Right ventricle myocardium inferior (tissue), 1 donor: ENCODE data around the gene TRABD2B. TPM values are rescaled to one million over a fixed set of nuclear protein-coding genes. Genes with fewer than 3 reads are reported as not detected.

Experiments
- ATAC-seq: fragments of 200-7000 bp; cut with Tn5 transposase; one replicate; pipeline ENCODE4 v1.9.1; 2020; ENCODE audit warnings: mild to moderate bottlenecking, moderate library complexity
- DNase-seq: peaks from one replicate; pipeline ENCODE4 v3.0.0; 2021; ENCODE audit errors: missing footprints
- intact Hi-C: fragments of 100-400 bp; cut with DNase I; formaldehyde crosslinking; loops from one replicate; pipeline ENCODE4 v1.11.0; 2022
- total RNA-seq: library from RNA; stranded (reverse); fragmentation: NEBNext Ultra II Directional; extraction: Animal tissue kit (Norgen Biotek cat#: 25700); gene quantifications from one replicate; pipeline ENCODE4 v1.2.1, GENCODE V29; 2021
- donor health status: DM: no; HTN: yes; CAD: no; lungs with severe emphysema.

TRABD2B gene
- total RNA-seq, 1 donor from 2014 or later = 0.57 TPM

DNA sequence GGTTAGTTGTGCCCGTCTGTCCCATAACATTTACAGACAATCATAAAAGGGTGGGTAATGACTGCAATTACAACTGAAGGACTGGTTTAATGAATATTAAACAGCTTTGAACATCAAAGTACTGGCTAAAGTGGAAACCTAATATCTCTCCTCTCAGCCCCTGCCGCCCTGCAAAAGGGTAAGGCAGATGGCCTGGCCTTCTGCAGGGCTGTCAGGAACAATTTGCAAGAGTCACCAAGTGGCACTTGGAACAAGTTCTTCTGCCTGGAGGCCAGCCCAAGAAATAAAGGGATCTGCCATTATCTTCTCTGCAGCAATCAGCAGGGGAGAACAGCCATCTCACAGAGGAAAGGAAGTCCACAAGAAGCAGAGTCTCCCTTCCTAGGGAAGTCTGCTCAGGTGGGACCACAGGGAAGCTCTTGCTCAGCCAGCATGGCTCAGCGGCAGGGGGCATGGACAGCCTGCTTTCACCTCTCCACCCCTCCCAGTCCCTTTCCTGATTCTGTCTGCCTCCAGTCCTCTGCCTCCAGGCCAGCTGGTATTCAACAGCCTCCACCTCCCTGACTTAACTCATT lies 96.1 kb downstream of the TRABD2B start:
- intact Hi-C loops = no loop called here

DNA sequence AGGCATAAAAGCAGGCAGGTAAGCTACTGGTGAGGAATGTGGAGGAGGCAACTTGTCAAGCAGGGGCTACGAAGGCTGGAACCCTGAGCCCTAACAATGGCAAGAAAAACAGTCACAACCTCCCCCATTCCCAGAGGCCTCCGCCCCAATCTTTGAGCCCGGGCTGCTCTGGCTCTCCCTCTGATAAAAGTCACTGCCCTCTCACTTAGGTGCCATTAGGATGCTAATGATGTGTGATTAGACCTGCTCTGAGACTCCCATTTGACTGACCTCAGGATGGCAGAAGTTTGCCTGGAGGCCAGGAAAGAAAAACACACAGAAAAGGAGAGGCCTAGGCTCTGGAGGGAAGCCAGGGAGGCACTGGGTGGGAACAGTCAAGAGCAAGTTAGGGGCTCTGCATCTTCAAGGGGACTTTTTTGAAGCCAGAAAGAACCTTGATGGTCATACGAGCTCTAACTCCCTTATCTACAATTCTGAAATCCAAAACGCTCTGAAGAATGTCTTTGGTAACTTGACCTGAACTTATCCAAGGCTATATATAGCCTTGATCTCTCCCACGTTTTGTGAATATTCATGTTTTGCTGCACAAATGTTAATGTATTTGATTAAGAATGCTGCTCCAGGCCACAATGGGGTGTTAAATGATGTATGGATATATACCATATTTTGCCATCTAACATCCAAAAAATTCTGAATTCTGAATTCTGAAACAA lies 98.9 kb downstream of the TRABD2B start:
- DNase-seq = no peak
- no peak for ATAC-seq
- intact Hi-C loops = loop anchor here (10.0 kb wide), 2 partner anchors 163 to 167 kb away; no protein-coding TSS in a partner anchor

More for the DNA sequence above, 96.1 kb downstream of the TRABD2B start:
- ATAC-seq (no peak), DNase-seq (no peak)

DNA sequence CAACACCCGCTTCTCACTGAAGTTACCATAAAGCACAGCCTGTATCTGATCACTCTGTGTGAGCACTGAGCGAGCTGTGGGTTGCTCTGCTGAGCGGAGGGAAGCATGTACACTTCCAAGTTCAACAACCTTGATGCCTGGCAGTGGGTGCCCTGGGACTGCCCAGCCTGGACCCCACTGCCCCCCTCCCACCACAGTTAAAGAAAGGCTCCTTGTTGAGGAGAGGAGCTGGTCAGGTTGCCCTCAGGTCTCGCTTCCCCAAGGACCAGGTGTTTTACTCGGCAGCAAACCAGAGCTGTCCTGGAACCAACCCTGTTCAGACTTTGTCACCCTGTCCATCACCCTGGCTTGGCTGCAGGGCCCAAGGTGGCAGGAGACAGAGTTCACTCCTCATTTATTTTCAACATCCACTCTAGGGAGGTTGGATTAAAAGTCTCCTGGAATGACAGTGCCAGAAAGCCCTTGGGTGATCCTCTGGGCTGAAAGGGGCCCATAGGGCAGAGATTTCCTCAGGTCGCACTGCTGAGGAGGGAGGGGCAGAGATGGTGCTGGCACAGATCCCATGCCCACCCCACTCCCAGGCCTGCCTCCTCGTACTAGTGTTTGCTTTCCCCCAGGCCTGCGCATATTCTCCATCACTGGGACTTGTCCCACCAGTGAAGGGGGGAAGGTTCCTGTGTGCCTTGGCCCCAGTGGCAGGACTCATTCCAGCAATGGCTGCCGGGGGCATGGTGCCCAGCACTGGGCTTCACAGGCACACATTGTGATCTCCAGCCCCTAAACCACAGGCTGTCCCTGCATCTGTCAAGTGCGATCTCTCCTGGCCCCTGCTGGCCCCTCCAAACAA lies 101.7 kb downstream of the TRABD2B start:
- ATAC-seq = no peak
- DNase-seq = no peak
- intact Hi-C loops = loop anchor here (10.0 kb wide), 2 partner anchors 161 to 169 kb away; no protein-coding TSS in a partner anchor

DNA sequence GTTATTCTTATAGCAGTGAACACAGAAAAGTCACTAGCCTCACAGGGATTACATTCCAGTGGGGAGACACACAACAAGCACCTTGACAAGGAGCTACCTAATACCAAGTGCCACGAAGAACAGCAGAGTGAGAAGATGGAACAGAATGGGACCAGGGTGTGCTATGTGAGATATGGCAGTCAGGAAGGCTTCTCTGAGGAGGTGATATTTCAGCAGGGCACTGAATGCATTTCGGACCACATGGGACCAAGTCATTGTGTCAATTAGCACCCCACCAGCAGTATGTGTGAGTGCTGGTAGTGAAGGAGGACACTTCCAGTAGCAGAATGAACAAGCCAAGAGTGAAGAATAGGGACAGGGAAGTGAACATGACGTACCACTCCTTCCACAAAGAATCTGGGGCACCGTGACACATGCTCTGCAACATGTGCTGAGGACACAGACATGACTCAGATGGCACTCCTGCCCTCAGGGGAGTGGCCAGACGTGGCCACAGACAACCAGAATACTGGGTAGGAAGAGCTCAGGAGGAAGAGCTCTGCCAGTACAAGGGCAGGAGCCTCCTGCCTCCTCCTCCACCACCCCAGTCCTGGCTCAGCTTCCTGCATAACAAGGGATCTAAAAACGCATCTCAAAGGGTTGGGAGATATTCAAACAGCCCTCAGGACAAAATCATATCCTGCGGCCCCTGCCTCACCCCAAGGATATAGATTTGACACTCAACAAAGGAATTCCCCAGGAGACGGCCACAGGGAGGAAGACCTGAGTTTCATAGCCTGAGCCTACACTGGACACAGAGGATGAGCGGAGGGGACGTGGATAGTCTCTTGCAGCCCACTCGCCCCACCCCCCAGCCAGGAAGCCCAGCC lies 102.5 kb downstream of the TRABD2B start:
- ATAC-seq (peak; percentile 35), DNase-seq (no peak)
- intact Hi-C loops = loop anchor here (10.0 kb wide), 2 partner anchors 160 to 170 kb away; no protein-coding TSS in a partner anchor

DNA sequence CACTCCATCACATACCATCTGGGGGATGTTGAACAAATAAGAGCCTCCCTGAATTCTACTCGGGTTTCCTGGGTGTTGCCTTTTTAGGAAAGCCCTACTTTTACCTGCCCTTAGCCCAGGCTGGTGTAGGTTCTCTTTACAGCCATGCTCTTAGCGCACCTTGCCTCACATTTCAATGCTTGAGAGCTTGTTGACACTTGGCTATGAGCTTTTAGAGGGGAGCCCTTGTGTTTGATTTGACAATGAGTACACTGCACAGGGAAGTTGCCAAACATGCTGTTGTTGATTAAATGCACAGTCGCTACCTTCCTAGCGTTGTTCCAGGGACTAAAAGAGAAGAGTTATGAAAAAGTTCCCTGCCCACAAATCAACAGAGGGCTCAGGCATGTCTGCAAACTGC lies 103.8 kb downstream of the TRABD2B start:
- no peak for DNase-seq
- no peak for ATAC-seq
- intact Hi-C loops = loop anchor here (10.0 kb wide), 2 partner anchors 159 to 171 kb away; no protein-coding TSS in a partner anchor

DNA sequence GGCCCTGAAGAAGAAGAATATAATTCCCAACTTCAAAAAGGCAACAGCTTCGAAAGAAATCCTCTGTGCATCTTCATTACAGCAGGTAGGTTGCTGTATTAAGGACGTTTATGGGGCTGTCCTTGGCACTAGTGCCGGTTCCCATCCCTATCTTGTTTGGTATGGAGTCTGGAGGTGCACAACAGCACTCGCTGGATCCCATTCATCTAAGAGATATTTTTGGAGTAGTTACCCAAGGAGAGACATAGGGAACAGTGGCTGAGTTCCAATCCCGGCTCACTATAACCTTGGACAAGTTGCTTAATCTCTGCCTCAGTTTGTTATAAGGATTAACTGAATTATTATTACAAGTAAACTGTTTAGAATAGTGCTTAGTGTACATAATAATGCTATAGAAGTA lies 106.4 kb downstream of the TRABD2B start:
- DNase-seq (no peak), ATAC-seq (no peak)
- intact Hi-C loops = loop anchor here (10.0 kb wide), 2 partner anchors 156 to 174 kb away; no protein-coding TSS in a partner anchor

DNA sequence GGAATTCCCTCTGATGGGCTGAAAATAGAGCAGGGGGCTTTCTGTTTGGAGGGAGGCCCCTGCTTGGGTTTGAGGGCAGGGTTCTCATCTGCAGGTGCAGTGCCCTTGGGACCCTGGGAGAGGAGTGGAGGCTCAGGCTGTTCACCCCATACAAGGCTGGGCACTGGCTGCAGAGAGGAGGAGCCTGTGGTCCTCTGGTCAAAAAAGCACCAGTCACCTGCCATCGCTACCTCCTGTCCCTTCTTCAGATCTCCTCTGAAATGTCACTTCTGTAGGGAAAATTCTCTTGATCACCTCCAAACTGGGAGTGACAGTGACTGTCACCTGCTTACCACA lies 108.9 kb downstream of the TRABD2B start:
- no peak for ATAC-seq
- intact Hi-C loops = no loop called here

DNA sequence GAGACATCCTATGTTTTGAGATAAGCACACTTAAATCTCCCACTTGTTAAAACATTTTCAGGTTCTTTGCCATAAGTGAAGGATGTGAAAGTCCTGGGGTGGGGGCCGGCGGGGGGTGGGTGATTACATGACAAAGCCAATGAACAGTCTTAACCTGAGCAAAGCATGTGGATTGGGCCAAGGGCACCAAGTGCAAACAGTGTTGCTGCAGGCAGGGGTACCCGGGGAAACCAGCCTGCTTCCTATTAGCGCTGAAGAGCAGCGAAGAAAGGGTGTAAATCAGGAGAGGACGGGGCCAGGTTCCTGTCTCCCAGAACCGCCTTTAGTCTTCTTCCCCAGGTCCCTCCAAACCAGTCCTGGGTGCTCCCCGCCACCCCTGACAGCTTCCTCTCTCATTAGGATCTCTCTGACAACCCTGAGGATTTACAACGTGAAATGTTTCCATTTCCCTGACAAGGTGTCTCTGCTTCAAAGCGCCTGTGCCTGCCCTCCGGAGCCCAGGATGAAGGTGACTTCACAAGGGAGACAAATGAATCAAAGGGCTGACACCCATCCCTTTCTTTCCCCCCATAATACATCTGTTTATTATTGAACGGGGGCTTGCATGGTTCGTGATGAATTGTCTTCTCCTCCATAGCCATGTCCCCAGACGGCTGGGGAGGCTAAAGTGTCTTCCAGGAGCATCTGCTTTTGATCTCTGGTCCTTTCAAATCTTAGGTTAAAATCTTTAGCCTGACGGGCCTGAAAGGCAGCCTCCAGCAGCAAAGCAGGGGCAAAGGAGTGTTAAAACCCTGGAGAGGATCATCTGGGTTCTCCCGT lies 109.5 kb downstream of the TRABD2B start:
- ATAC-seq = no peak
- intact Hi-C loops = no loop called here
- DNase-seq = no peak

More for the DNA sequence above, 108.9 kb downstream of the TRABD2B start:
- no peak for DNase-seq

DNA sequence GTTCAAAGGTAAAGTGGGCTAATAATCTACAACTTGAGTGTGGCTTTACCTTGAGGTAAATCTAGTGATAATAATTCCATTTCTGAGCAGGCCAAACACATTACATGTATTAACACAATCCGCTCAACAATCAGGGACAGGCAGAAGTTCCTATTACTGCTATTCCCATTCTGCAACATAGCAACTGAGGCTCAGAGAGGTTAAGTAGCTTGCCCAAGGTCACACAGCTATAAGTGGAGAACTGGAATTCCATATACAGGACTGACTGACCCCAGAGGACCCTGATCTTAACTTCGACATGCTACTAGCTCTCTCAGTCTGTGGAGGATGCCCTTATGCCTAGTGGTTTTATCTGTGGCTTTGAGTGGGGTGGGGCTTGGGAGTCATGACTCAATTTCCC lies 110.1 kb downstream of the TRABD2B start:
- DNase-seq (no peak), ATAC-seq (no peak)
- intact Hi-C loops = no loop called here

DNA sequence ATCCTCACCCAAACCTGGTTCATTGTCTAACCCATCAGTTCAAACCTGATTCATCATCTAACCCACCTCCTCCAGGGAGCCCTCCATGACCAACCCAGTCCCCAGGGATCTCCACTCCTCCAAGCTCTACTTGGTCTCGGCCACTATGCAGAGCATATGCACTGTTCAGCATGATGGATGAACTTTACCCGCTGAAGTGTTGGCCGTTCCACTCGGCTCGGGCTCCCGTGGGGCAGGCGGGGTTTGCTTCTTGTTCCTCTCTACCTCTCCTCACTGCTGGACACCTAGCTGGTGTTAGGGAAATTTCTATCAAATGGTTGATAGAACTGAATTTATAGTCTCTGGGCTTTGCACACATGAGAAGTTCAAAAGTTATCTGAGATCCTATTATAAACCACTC lies 111.0 kb downstream of the TRABD2B start:
- intact Hi-C loops = no loop called here
- DNase-seq = no peak
- no peak for ATAC-seq

DNA sequence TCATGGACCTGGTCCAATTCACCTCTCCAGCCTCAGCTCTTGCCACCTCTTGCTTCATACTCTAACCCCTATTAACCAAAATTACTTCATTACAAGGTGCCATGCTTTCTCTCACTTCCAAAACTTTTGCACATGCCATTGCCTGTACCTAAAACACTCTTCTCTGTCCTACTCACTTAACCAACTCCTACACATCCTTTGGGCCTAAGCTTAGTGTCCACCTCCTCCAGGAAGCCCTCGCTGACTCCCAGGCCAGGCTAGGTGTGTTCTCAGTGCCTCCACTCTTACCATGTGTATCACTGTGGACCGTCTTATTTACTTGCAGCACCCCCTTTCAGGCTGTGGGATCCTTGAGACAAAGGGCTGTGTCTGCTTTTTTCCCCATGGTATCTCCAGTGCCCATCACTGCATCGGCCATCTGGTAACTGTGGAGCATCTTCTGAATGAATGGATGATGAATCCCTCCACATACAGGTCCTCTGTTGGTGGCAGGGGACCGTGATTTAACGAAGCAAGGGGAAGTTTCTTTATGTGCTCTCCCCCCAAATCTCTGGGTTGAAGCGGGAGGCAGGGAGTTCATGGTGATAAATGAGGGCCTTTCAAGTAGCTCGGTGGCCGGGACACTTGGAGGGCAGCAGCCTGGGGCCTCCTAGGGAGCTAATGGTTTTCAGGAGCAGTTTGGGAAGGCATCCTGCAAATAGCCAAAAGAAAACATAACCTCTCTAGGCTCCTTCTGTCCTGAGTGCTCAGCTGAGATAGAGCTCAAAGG lies 111.9 kb downstream of the TRABD2B start:
- ATAC-seq (no peak), DNase-seq (no peak)
- intact Hi-C loops = no loop called here

DNA sequence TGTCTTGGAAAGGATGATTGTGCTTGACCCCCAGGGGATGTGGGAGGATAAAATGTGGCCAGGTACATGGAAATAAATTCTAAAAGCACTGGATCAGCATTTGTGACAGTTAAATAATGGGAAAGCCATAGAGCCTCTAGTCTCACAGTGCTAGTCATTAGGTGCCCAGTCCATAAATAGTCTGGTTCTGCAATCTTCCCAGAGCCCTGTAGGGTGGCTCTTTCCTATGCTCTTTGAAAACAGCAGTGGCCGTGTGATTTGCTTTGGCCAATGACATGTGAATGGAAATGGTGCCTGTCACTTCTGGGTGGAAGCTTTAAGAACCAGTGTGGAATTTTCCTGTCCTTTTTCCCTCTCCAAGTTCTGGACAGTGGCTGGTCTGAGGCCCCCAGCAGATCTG lies 113.2 kb downstream of the TRABD2B start:
- no peak for ATAC-seq
- intact Hi-C loops = no loop called here
- no peak for DNase-seq

DNA sequence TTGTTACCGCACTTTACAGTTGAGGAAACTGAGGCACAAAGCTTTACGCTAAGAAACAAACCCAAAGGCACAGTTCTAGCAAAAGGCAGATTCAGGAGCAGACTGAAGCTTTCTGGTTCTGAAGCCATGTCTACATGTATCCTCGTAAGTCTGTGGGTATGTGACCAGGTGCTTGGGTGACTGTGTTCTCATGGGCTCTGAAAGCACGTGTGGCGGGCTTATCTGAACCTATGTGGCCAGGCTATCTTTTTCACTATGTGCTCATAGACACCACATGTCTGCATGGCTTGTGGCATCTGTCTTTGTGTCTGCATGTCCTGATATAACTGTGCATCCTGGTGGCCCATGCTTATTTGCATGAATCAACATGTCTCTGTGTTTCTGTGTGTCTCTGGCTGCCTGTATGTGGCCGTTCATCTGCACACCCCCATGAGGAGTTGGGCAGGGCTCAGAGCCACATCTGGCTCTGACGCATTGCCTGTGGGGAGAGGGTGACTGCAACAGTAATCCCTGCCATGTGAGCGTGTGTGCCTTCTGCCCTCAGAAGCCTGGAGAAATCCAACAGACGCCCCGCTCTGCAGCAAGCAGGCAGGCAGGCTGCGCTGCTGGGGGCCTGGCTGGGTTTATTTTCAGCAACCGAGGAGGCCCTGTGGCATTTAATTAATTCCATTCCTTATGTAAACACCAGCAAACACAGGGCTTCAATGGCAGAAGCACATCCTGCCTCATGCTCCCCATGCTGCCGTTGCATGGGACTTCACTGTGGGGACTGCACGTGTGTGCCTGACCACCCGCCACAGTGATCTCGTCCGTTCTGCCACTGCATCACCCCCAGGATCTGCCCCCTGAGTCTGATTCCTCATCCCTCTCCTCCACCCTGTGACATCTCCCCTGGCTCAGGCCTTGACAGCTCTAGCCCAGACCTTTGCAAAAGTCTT lies 115.4 kb downstream of the TRABD2B start:
- intact Hi-C loops = no loop called here
- no peak for DNase-seq
- ATAC-seq = no peak

DNA sequence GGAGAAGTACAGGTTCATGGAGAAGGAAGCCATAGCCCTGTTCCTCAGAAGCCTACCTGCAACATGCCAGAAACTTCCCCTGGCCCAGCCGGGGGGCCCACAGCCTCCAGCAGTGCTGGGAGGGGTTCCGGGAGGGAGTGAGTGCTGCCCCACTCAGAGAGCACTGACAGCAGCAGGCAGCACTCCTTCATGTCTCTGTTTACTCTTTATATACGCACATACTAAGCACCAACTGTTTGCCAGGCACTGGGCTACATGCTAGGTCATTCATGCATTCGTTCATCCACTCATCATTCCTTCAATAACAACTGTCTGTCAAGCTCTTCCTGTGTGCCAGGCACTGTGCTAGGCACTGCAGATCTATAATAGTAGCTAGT lies 120.6 kb downstream of the TRABD2B start:
- ATAC-seq = no peak
- intact Hi-C loops = no loop called here
- DNase-seq = no peak

DNA sequence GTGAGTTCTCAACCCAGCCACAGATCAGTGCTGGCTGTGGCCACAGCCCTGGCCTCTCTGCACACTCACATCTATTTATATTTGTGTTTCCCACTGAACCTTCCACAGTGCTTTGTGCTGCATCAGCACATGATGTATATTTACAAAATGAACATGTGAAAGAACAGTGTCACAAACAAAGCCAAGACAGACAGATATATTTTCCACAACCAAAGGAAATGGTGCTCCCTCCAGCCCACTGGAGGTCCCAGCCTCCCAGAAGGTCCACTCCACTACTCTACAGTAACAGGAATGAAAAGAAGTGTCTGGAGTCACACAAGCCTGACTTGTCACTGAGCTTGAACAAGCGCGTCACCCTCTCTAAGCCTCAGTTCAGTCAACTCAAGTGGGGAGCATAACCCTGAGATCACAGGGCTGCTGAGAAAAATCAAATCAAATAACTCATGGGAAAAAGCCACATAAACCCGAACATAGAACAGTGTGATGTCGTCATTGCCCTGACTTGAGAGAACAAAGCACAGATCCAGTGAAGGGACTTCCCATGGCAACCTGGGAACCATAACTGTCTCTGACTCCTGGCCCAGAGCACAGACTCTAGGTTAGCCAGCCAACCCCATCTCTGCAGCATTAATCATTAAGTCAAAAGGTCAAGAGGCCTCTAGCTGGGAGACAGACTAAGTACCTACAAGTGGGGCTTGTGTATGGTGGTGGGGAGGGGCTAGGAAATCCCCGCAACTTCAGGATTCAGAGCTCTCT lies 121.2 kb downstream of the TRABD2B start:
- intact Hi-C loops = no loop called here
- DNase-seq (no peak), ATAC-seq (peak; percentile 44)

DNA sequence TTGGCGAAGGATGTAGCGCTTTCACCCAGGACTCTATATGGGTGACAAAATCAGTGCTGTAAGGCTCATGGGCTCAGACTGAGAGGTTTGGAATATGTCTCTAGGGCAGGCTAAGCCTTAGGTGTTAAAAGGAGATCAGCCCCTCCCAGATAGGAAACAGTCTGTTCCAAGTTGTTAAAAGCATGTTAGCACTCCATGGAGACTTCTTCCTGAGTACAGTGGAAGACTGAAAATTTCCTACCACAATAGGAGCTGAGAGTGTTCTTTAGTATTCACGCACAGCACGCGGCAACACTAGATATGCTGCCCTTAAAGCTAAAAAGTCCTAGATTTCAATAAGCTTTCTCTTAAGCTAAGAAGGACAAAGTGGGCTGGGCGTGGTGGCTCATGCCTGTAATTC lies 122.1 kb downstream of the TRABD2B start:
- DNase-seq (no peak), ATAC-seq (no peak)
- intact Hi-C loops = no loop called here
